Body of pancreas (tissue), 4 donors: Measurements from ENCODE around the gene FGF14.

Experiments
- CTCF ChIP-seq, 7 experiments: fragments of 450-650 bp in 4 of 7; fragments of 200-600 bp in 3 of 7; sonication (generic) in 3 of 7; IDR thresholded peaks; one replicate each; pipeline ENCODE4 v1.5.1; 2016 to 2019; ENCODE audit warnings: antibody characterized with exemption in 7 of 7
- POLR2A ChIP-seq, 3 donors: fragments of 450-650 bp; IDR thresholded peaks; one replicate each; pipeline ENCODE4 v1.6.1; 2016; ENCODE audit warnings: antibody characterized with exemption in 3 of 3, mild to moderate bottlenecking in 2 of 3

DNA sequence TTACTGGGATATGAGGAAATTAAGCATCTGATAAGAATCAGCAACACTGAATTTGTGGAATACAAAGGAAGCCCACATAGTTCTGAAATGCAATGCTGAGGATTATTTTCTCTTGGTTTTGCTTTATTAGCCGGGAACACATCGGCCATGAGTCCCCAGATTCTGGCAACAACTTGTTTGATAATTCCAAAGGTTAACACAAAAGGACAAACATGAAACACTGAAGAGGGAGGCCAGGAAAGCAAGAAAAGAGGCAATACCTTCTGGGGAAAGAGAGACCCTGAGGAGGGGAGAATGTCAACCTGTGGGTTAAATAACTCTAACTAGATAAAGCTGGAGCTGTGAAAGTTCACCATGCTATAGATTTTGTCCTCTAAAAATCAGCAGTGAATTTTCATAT lies 663.5 kb downstream of the FGF14 start:
- TF ChIP-seq CTCF (IDR thresholded peaks at IDR 0.05) (no peak), POLR2A (IDR thresholded peaks at IDR 0.05) (no peak)
